Stimulated activated CD4-positive, alpha-beta T cell treated with anti-CD3 and anti-CD28 coated beads, Interleukin-12 subunit alpha, Interleukin-12 subunit beta, amount 100 ng/mL, for 48 hours (primary cell): ENCODE data around the gene ADGRB3.
"Not testable (repeated sequence)": the region's sequence is repeated elsewhere in the genome, so short reads cannot be mapped to it uniquely, and the experiment has no call there.

ENCODE experiments used
- DNase-seq, 3 donors: peaks; one replicate each; pipeline ENCODE4 v3.0.0-alpha.2; 2020; ENCODE audit warnings: low read depth in 2 of 3, low spot score in 1 of 3

The ADGRB3 gene

DNA sequence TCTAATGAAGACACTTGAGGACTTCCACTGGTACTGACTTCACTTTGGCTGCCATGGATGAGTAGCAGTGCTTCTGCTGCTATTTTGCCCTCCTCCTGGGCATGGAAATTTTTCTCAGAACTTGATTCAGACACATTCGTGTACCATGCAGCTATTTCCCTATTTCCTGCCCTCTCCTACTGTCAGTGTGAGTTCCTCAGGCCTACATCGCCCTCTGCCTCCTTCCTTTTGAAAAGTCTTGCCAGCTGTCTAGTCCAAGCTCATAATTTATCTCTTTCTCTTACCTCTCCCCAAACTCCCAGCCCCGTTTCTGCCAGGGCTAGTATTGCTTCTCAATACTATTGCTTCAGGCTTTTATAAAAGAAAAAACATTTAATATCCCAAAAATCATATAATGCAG, 470.2 kb downstream of the ADGRB3 start:
- no peak for DNase-seq

DNA sequence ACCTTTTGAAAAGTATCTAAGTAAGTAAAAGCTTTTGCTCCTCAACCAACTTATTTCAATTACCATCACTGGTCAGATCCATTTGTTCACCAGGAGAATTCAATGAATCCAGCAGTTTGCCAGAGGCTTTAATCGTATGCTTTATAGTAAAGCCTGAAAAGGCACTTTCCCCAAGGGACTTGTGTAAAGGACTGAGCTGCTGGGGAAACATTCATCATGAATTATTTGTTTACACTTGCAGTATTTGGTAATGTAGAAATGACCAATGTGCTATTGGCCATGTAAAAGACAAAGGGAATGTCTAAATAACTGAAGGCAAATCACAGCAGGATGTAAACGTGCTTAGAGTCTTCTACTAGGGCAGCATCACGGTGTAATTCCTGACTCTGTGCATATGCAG, 471.4 kb downstream of the ADGRB3 start:
- no peak for DNase-seq

DNA sequence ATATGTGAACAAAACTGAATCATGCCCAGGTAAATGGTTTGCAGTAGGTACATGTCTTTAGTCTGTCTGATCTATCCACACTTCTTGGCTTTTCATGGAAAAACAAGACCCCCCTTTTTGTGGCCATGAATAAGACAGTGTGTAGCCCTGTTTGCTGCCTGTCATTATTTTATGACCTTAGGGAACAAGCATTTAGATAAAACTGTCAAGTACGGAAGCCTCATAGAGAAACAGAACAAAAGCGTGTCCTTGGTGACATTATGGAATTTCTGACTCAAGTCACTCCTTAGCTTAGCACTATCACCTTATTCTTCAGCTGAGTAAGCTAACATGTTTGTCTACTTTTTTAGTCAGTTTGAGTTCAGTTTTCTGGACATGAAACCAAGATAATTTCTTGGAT, 476.2 kb downstream of the ADGRB3 start:
- DNase-seq, result no peak

DNA sequence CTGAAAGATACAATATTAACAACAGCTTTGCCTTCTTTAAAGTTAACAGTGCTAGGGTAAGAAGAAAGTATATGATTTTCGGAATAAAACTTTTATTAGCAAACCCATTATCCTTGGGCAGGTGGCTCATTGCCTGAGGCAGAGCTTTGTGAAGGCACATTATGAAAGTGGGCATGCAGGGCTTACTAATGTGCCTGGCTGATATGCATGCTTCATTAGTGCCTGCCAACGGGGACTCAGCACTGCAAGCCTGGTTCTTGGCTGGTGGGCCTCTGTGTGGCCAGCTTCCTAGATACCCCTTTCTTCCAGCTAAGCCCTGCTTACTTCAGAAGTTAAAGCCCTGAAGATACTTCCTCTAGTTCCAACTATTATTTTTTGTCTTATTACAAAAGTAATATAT, 481.6 kb downstream of the ADGRB3 start:
- DNase-seq, result no peak

DNA sequence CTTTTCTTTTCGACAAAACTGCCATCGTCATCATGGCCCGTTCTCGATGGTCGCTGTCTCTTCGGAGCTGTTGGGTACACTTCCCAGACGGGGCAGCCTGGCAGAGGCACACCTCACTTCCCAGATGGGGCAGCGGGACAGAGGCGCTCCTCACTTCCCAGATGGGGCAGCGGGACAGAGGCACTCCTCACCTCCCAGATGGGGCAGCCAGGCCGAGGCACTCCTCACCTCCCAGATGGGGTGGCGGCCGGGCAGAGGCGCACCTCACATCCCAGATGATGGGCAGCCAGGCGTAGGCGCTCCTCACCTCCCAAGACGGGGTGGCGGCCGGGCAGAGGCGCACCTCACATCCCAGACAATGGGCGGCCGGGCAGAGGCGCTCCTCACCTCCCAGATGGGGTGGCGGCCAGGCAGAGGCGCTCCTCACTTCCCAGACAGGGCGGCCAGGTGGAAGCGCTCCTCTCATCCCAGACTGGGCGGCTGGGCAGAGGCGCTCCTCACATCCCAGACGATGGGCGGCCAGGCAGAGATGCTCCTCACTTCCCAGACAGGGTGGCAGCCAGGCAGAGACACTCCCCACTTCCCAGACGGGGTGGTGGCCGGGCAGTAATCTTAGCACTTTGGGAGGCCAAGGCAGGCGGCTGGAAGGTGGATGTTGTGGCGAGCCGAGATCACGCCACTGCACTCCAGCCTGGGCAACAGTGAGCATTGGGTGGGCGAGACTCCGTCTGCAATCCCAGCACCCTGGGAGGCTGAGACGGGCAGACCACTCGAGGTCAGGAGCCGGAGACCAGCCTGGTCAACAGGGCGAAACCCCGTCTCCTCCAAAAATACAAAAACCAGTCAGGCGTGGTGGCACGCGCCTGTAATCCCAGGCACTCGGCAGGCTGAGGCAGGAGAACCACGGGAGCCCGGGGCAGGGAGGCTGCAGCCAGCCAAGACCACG, 486.7 kb downstream of the ADGRB3 start:
- not testable (repeated sequence) for DNase-seq

DNA sequence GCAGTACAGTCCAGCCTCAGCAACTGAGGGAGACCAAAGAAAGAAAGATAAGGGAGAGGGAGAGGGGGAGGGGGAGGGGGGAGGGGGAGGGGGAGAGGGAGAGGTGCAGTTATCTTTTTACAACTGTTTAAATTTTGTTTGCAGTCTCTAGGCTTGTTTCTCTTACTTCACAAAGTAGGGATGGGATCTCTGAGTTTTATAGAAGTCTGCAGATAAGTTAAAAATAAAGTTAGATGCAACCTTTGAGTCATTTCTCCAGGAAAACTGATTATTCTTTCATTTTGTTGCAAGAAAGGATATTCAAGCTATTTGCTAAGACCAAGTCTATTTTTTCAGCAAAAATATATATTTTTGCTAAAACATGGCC, 487.3 kb downstream of the ADGRB3 start:
- DNase-seq, result no peak

DNA sequence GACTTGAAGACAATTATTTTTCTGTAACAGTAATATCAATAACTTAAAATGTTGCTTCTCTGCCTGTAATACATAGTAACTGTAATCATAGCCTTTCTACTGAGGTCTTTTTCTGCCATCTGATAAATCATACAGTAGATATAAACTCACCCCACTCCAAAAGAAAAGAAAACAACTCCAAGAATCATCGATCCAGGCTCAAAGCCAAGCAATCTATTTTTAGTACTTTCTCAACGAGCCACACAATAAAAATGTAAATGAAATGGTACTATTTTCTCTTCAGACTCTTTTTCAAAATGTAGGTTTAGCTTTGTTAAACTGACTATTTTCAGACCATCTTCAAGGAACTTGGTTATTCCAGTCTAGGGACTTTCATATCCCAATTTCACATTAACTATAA, 493.3 kb downstream of the ADGRB3 start:
- DNase-seq, result no peak

DNA sequence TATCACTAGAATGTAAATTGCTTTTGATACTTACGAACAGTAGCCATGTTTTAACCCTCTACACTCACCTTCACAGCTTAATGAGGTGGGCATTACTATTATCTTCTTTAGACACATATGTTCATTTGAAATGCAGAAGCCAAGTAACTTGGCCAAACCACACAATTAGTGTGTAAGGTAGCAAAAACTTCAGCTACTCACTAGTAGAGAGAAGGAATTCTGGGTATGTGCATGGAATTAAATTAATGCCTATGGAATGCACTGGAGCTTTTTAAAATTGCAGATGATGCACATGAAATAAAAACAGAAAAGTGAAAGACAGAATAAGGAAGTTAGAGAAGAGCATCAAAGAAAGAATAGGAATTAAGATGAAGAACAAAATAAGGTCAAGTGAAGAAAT, 494.0 kb downstream of the ADGRB3 start:
- DNase-seq, result no peak

DNA sequence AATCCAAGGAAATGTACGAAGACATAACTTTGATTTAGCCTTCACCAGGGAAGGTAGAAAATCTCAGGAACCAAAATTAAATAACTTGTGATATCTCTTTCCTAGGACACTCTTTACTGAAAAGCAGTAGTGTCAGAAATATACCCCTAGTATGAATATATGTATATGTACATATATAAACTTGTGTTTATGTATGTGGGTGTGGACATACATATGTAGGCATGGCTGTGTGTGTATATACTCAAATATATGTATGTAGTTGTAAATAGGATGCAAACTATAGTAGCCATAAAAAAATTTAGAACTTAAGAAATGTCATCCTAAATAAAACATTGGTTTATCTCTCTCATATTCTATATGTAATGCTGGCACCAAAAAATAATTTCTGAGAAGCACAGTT, 500.8 kb downstream of the ADGRB3 start:
- DNase-seq, result no peak

DNA sequence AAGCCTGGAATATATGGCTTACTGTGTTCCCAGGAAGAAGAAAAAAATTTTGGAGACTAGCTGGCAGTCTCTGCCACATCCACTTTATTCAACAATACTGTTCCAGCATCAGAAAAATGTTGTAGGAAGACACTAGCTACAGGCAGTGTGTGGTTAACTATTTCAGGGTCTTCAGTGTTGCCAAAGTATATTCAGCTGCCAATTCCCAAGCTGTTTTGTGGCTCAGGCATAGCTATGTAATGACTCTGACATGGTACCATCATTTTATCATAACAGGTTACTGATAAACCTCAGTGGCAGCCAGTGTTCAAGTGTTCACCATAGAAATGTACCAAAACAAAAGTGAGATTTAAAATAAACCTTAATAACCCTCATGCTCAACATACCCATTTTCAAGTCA, 503.1 kb downstream of the ADGRB3 start:
- no peak for DNase-seq

DNA sequence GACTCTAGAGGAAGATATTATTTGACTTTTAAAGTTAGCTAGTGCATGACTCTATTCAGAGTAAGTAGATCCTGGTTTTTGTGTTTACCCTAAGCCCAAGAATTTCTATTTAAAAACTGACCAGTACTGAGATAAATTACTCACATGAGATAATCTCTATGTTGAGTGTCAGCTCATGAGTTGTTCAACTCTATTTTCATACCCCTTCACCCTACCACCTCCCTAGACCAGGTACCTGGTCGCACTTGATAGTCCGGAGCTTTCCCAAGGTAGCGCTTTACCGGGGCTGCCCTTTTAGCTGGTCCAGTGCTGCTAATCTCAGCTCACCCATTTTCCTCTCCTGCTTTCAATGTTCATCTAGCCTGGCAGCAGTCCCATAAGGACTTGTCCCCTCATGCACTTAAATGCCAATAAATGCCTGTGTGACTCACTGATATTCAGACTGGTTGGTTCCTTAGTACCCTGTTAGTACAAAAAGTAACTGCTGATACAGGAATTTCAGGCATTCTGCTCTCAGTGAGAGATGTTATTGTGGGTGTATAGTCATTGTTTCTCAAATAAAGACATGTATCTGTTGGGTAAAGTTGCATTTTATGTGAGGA, 503.9 kb downstream of the ADGRB3 start:
- DNase-seq, result no peak

DNA sequence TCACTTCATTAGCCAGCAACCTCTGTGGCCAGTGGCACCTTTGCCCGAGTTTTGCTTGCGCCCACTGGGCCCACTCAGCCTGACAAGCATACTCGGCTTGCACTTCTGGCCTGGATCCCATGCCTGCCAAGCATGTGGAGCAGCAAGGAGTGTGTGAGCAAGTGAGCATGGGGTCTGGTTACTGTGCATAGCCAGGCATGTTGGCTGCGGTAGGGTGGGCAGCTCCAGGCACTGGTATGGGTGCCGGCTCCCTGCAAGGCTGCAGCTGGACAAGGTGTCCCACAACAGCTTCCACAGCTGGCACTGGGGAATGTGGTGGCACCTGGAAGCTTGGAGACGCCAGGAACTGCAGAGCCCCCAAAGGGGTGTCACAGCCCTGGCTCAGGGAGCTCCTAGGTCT, 510.0 kb downstream of the ADGRB3 start:
- DNase-seq, result no peak

DNA sequence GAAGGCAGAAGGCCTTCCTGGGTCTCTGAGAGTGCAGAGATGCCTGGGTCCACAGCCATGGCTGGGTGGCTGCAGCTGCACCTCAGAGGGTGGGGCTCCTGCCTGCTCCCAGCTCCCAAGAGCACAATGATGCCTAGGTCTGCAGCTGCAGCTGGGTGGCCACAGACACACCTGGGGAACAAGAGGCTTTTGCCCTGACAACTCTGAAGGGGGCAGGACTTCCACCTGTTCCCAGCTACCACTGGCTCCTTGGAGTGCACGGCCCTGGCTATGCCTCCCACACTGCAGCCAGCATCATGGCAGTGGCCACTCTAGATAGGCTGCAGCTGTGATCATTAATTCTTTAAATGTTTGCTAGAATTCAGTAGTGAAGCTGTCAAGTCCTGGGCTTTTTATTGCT, 511.3 kb downstream of the ADGRB3 start:
- DNase-seq, result no peak

DNA sequence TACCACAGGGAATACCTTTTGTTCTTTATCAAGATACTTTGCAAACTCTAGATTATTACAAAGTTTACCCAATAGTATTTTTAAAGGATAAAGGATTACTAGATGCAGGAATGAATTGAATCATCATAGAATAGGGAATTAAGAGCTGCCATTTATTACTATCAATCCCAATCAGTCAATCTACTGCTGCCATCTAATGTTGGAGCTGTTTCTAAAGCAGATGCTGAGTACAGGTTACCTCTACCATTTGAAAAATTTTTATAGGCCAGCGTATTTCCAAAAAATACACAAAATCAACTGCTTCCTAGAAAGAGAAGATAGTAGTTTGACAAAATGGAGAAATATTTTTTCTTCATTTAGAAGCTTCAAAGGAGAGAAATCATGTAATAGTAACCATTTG, 520.4 kb downstream of the ADGRB3 start:
- DNase-seq, result no peak

DNA sequence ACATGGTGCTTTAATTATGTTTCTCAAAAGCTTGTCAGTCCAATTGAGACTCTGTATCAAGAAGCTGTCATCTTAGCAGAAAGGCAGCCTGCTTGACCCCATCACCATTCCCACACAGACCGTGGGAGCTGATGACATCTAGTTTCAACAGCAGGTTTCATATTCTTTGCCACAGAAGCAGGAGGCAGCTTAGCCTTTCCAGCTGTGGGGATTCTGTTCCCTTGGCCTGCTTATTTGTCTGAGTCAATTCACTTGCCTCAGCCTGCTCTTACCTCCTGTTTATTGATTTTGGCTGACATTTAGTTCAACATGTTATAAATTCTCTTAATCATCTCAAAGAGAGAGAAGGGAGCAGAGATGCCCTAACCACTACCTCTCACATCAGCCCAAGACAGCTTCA, 527.7 kb downstream of the ADGRB3 start:
- DNase-seq, result no peak

DNA sequence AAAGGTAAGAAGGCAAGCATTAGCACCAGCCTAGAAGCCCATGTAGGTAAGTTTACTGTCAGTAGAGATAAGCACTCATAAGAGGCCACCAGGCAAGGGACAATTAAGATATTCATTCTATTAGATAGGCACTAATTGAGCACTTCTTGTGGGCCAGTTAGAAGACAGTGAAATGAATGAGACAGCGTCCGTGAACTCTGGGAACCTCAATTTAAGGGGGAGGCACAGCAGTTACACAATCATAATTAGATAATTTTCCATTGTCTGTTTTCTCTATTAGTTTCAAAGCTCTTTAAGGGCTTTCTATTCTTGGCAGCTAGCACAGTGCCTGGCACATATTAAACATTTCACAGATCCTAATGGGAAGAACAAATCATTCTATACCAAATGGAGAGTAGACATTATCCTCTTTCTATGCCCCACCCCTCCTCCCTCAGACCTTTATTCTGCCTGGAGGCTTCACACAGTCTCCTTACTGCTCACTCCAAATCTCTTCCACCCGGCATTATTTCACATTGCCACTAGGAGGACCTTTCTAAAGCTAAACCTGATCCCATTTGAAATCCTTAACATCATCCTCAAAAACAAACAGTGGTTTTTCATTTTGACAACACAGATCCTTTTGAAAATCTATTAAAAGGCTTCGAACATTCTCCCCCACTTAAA, 529.6 kb downstream of the ADGRB3 start:
- no peak for DNase-seq

DNA sequence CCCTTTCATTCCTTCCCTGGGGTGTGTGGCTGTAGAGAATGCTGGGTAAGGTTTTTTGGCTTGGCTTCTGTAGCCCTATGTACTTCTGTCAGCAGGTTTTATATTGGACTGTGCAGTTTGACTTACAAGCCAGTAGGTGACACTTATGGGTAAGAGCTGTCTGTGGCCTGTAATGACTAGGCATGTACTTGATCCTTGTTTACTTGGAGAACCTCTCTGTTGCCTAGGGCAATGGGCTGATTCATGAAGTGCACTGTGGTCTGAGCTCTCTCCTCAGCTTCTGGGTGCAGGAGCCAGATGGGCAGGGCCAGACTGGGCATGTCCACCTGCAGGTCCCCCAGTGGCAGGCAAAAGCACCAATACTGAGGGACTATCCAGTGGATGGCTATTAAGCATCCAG, 544.6 kb downstream of the ADGRB3 start:
- DNase-seq, result no peak

DNA sequence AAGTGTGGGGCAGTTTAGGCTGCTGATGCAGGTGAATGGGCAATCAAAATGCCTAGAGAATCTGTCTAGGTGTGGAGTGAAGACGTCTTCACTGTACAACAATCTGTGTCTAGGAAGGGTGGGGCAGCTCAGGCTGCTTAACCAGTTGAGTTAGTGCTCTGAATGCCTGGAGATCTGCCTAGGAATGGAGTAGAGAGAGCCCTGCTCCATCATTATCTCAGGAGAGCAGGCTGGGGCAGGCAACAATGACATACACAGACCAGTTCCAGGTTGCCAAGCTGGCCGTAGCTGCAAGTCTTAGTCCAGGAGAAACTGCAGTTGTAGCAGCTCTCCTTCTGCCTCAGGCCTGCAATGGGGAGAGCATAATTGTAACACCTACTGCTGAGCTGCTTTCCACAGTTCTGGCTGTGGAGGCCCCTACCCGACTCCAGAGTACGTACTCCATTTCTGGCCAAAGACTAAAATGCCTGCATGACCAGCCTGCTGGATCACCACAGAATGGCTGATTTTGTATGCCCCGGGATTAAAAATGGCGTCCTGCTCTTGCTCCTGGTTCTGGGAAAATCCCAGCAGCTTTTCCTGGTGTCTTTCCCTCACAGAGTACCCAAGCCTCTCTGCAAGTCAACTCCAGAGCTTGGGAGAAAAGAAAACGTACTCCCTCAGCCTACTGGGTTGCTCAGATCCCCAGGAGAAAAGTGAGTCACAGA, 545.4 kb downstream of the ADGRB3 start:
- DNase-seq, result no peak

DNA sequence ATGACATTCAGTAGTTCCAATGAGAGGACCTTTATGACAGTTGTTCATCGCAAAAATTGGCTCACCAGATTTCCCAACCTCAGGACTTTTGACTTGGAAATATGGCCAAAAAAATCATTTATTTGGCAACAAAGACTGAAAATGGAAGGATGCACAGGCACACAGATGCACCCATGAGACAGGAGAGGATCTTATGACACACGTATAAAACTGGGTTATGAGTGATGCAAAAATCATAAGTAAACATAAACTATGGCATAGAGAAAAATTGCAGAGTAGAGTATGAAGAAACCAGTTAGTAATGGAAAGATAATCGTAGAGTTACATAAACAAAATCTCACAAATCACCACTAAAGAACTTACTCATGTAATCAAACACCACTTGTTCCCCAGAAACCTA, 546.9 kb downstream of the ADGRB3 start:
- no peak for DNase-seq

DNA sequence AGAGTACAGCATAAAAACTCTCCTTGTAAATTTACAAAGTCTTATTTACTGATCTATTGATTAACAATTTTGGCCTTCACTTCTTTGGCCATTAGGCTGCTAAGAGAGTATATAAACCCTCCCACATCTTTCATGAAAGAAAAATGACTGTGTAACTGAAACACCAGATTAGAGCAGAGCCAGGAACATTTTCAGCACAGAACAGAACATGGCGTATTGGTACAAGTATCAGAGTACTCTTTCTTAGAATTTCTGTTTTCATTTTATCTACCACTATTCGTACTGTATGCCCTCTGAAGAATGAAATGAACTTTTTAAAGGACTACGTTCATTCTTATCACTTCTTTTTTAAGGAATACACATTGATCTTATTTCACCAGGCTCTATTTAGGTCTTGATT, 550.2 kb downstream of the ADGRB3 start:
- no peak for DNase-seq

DNA sequence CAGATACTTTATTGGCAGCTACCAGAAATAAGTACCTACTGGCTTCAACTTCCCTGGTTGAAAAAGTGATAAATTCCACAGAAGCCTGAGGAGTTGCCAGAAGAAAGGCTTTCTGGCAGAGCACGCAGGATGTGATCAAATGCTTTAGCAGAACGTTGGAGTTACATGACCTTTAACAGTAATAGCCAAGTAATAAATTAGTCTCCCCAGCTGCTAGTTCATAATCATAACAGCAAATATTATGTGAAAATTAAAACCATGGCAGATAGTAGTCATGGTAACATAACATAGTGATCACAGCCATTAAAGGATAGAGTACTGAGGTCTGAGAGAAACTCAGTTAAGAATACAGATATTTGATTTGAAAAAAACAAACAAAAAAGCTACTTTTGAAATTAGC, 567.7 kb downstream of the ADGRB3 start:
- no peak for DNase-seq

DNA sequence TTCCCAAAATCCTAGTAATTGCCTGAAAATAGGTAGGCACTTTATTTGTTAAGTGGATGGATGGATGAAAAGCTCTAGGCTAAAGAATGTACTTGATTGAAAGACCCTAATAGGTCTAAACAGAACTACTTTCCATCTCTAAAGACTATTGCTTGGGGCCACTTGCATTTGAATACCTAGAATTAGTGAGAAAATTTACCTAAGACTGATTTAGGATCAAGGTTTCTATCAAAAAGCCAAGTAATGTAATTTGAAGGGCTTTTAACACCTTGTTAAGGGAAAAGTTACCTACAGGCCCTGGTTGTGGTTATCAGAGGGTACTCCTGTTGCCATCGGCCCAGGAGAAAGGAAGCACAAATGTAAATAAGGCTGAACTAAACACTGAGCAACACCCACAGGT, 581.0 kb downstream of the ADGRB3 start:
- DNase-seq, result no peak
